ENCODE data around the gene GSDME.

The GSDME gene

GRCh38 chr7:24800667-24801066 is 43.4 kb upstream of the GSDME start:
- POLR2A ChIA-PET = no interaction called here
- peaks cover 0 to 23% of the 10 kb centered on the region in 2 experiments for H3K36me3 ChIP-seq (ENCODE audit: control insufficient read depth in 2 of 2, insufficient read depth in 1 of 2, low read length in 2 of 2)

GRCh38 chr7:24800073-24800472 is 42.8 kb upstream of the GSDME start:
- Histone ChIP-seq H3K36me3 (ENCODE audit: control insufficient read depth in 2 of 2, insufficient read depth in 1 of 2, low read length in 2 of 2) (peaks cover 0 to 23% of the 10 kb centered on the region in 2 experiments), H3K9me3 (ENCODE audit: control insufficient read depth, insufficient read depth, low read depth, low read length) (no peaks in the 10 kb centered on the region), H3K4me1 (ENCODE audit: control insufficient read depth, insufficient read depth, low read length) (no peaks in the 10 kb centered on the region; the same call in 1 of the 2 replicates), H3K4me3 (ENCODE audit: low read depth, low read length) (no peak overlapping the region), H3K27ac (ENCODE audit: extremely low read depth, low read depth, low read length) (no peak overlapping the region)
- ChIA-PET CTCF (interaction anchor here (0.7 to 1.7 kb wide), 5 partner anchors 12 to 669 kb away, joined by 4 to 9 read pairs (median 4); no protein-coding TSS in a partner anchor), POLR2A (no interaction called here)
- no peak for TF ChIP-seq BCL11B (tag by site-specific recombination; IDR thresholded peaks at IDR 0.05; ENCODE audit: low read depth)
- no peak for TF ChIP-seq PRDM1 (tag by site-specific recombination; IDR thresholded peaks at IDR 0.05)
- no peak for TF ChIP-seq ZBTB6 (tag by site-specific recombination; IDR thresholded peaks at IDR 0.05)
- no peak for TF ChIP-seq ZNF639 (tag by site-specific recombination; IDR thresholded peaks at IDR 0.05)
- no peak for TF ChIP-seq GLI2 (tag by site-specific recombination; IDR thresholded peaks at IDR 0.05; ENCODE audit: borderline replicate concordance, low read depth)
- no peak for TF ChIP-seq MYNN (tag by site-specific recombination; IDR thresholded peaks at IDR 0.05; ENCODE audit: borderline replicate concordance)
- no peak for TF ChIP-seq KLF17 (tag by site-specific recombination; IDR thresholded peaks at IDR 0.05)
- TF ChIP-seq ZNF488 (tag by site-specific recombination; IDR thresholded peaks at IDR 0.05) = no peak
- no peak for TF ChIP-seq CTCF (tag by site-specific recombination; IDR thresholded peaks at IDR 0.05)
- no peak for TF ChIP-seq OVOL3 (tag by site-specific recombination; IDR thresholded peaks at IDR 0.05)

More at GRCh38 chr7:24800667-24801066, 43.4 kb upstream of the GSDME start:
- no peak overlapping the region for H3K27ac ChIP-seq (ENCODE audit: extremely low read depth, low read depth, low read length)
- CTCF ChIA-PET = interaction anchor here (0.7 to 4.0 kb wide), 3 partner anchors 12 to 669 kb away, joined by 4 to 24 read pairs (median 7); no protein-coding TSS in a partner anchor
- no peaks in the 10 kb centered on the region for H3K9me3 ChIP-seq (ENCODE audit: control insufficient read depth, insufficient read depth, low read depth, low read length)
- no peaks in the 10 kb centered on the region; the same call in 1 of the 2 replicates for H3K4me1 ChIP-seq (ENCODE audit: control insufficient read depth, insufficient read depth, low read length)
- H3K4me3 ChIP-seq (ENCODE audit: low read depth, low read length) = no peak overlapping the region
- TF ChIP-seq ZNF792 (tag by site-specific recombination; IDR thresholded peaks at IDR 0.05) = no peak
- TF ChIP-seq ZXDB (tag by site-specific recombination; IDR thresholded peaks at IDR 0.05) = no peak
- TF ChIP-seq ZNF341 (tag by site-specific recombination; IDR thresholded peaks at IDR 0.05; ENCODE audit: low read depth) = no peak
- no peak for TF ChIP-seq ZNF132 (tag by site-specific recombination; IDR thresholded peaks at IDR 0.05; ENCODE audit: borderline replicate concordance)
- TF ChIP-seq ZNF677 (tag by site-specific recombination; IDR thresholded peaks at IDR 0.05) = no peak
- no peak for TF ChIP-seq ZNF362 (tag by site-specific recombination; IDR thresholded peaks at IDR 0.05)
- TF ChIP-seq ZBTB1 (tag by site-specific recombination; IDR thresholded peaks at IDR 0.05) = no peak

All from HEK293 (cell line).